D721Med (cell line): Measurements from ENCODE around the gene DEK.
"Not testable (repeated sequence)": the region's sequence is repeated elsewhere in the genome, so short reads cannot be mapped to it uniquely, and the experiment has no call there.

Experiments used
- DNase-seq: peaks from one replicate; pipeline ENCODE4 v3.0.0; 2011; ENCODE audit warnings: low spot score; ENCODE audit not compliant: insufficient read length
- FAIRE-seq: peaks from 2 replicates; lab custom pipeline; 2011; peaks lifted over from hg19 to GRCh38; lab: Jason Lieb, UNC
- CTCF ChIP-seq: IDR thresholded peaks from 2 replicates; pipeline ENCODE4 v1.5.1; 2012; ENCODE audit warnings: mild to moderate bottlenecking, control low read depth; ENCODE audit not compliant: insufficient read depth; ENCODE audit errors: missing control alignments

The DEK gene

DNA sequence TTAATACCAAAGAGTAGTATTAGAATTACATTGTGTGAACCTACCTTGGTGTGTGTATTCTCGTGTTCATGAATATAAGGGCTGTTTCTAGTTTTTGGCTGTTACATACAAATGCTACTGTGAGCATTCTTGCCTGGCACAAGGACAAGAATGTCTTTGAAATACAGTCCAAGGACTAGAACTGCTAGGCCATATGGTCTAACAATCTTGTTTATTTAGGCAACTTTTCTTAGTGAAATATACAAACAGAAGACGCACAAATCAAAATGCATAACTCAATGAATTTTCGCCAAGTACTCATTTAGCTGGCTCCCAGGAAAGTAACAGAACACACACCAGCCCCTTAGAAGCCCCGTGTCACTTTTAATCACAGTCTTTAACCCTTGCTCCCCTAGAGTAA is 80.6 kb downstream of the DEK start:
- DNase-seq (no peak), FAIRE-seq (no peak)
- no peak for TF ChIP-seq CTCF

DNA sequence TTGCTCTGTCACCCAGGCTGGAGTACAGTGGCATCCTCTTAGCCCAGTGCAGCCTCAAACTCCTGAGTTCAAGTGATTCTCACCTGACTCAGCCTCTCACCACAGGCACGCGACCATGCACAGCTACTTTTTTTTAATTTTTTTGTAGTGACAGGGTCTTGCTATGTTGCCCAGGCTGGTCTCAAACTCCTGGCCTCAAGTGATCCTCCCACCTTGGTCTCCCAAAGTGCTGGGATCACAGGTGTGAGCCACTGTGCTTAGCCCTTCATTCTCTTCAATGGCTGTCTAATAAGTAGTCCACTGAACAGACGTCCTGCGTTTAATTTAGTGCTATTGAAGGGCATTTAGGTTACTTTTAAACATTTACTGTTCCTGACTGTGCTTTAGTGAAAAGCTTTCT is 81.8 kb downstream of the DEK start:
- no peak for DNase-seq
- FAIRE-seq, result no peak
- TF ChIP-seq CTCF, result no peak

GRCh38 chr6:18179770-18180356 is 84.5 kb downstream of the DEK start:
- no peak for DNase-seq
- no peak for TF ChIP-seq CTCF
- no peak for FAIRE-seq

DNA sequence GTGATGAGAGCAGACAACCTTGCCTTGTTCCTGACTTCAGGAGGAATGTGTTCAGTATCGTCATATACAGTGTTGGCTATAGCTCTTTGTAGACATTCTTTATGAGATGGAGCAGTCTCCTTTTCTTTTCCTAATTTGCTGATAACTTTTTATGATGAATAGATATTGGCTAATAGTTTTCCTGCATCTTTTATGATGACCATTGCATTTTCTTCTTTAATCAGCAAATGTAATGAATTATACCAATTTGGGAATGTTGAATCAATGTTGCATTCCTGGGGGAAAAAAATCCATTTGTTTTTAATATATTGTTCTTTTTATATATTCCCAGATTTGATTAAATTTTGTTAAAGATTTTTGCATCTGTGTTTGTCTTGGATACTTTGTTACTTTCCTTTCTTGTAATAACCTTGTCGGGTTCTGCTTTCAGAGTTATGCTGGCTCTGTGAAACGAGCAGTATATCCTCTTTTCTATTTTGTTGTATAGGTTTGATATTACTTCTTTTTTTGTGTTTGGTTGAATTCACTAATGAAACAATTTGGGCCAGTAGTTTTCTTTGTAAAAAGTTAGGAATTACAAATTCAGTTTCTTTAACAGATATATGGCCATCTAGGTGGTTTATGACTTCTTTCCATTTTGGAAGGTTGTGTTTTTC is 85.2 kb downstream of the DEK start:
- FAIRE-seq (no peak), DNase-seq (no peak)
- TF ChIP-seq CTCF, result no peak

GRCh38 chr6:18177286-18177965 is 86.9 kb downstream of the DEK start:
- no peak for FAIRE-seq
- no peak for TF ChIP-seq CTCF
- no peak for DNase-seq

GRCh38 chr6:18176198-18176597 is 88.1 kb downstream of the DEK start:
- FAIRE-seq, DNase-seq: not testable (repeated sequence)
